ENCODE results near the gene NIN.

Gene NIN

DNA sequence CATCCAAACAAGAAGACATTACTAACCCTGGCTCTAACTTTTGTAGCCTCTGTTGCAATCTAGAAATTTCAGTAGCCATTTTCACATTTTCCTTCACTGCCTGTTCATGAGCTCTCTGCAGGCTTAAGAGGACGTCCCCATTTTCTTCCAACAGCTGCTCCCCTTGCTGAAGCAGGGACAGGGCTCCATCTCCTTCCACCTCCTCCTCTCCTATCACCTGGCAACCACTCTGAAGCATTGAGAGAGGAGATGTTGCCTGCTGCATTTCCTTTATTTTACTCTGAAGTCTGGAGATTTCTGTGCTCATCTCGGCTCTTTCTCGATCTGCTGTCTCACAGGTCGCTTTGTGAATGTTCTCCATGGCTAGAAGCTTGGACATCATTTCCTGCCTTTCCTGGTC is 73.3 kb downstream of the NIN start:
- no peak for TF ChIP-seq RAD21 (IDR thresholded peaks at IDR 0.05; ENCODE audit: low read depth)
- TF ChIP-seq FOXM1 (IDR thresholded peaks at IDR 0.05; ENCODE audit: borderline replicate concordance, low read depth) = no peak
- no peak for TF ChIP-seq TCF12 (IDR thresholded peaks at IDR 0.05; ENCODE audit: low read depth)
- TF ChIP-seq, protein P1, sequence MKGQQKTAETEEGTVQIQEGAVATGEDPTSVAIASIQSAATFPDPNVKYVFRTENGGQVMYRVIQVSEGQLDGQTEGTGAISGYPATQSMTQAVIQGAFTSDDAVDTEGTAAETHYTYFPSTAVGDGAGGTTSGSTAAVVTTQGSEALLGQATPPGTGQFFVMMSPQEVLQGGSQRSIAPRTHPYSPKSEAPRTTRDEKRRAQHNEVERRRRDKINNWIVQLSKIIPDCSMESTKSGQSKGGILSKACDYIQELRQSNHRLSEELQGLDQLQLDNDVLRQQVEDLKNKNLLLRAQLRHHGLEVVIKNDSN (IDR thresholded peaks at IDR 0.05) = no peak
- TF ChIP-seq CREB1 (IDR thresholded peaks at IDR 0.05; ENCODE audit: low read depth) = no peak
- TF ChIP-seq CEBPB (IDR thresholded peaks at IDR 0.05) = no peak
- TF ChIP-seq YY1 (IDR thresholded peaks at IDR 0.05; ENCODE audit: low read depth) = no peak
- no peak for TF ChIP-seq EGR1 (IDR thresholded peaks at IDR 0.05)
- TF ChIP-seq EP300 (IDR thresholded peaks at IDR 0.05; ENCODE audit: borderline replicate concordance) = no peak
- TF ChIP-seq ZBTB7A (IDR thresholded peaks at IDR 0.05; ENCODE audit: low read depth) = no peak
- no peak for TF ChIP-seq NFIC (IDR thresholded peaks at IDR 0.05)
- no peak for TF ChIP-seq TAF1 (IDR thresholded peaks at IDR 0.05; ENCODE audit: low read depth)
- TF ChIP-seq, protein P2, sequence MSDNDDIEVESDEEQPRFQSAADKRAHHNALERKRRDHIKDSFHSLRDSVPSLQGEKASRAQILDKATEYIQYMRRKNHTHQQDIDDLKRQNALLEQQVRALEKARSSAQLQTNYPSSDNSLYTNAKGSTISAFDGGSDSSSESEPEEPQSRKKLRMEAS (IDR thresholded peaks at IDR 0.05) = no peak

DNA sequence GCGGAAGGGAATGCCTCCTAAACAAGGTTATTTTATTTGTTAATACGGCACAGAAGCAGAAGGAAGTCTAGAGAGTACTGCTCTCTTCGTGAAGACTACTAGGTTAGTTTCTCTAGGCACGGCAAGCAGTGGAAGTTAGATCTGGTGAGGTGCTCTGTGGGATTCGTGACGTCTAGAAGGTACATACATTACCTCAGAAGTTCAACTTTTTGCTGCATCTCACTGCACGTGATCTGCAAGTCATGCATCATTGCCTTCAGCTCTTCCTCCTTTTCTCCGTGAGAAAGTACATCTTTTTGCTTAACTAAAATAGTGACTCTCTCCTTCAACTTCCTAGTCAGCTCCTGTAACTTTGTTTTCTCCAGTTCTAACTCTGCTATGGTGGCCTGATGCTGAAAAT is 74.7 kb downstream of the NIN start:
- TF ChIP-seq NFIC (IDR thresholded peaks at IDR 0.05) = no peak
- no peak for TF ChIP-seq ZBTB7A (IDR thresholded peaks at IDR 0.05; ENCODE audit: low read depth)
- no peak for TF ChIP-seq CREB1 (IDR thresholded peaks at IDR 0.05; ENCODE audit: low read depth)
- TF ChIP-seq TCF12 (IDR thresholded peaks at IDR 0.05; ENCODE audit: low read depth) = no peak
- no peak for TF ChIP-seq CEBPB (IDR thresholded peaks at IDR 0.05)
- TF ChIP-seq EGR1 (IDR thresholded peaks at IDR 0.05) = no peak
- TF ChIP-seq FOXM1 (IDR thresholded peaks at IDR 0.05; ENCODE audit: borderline replicate concordance, low read depth) = no peak
- no peak for TF ChIP-seq TAF1 (IDR thresholded peaks at IDR 0.05; ENCODE audit: low read depth)
- TF ChIP-seq TEAD4 (IDR thresholded peaks at IDR 0.05) = no peak
- TF ChIP-seq, protein P3, sequence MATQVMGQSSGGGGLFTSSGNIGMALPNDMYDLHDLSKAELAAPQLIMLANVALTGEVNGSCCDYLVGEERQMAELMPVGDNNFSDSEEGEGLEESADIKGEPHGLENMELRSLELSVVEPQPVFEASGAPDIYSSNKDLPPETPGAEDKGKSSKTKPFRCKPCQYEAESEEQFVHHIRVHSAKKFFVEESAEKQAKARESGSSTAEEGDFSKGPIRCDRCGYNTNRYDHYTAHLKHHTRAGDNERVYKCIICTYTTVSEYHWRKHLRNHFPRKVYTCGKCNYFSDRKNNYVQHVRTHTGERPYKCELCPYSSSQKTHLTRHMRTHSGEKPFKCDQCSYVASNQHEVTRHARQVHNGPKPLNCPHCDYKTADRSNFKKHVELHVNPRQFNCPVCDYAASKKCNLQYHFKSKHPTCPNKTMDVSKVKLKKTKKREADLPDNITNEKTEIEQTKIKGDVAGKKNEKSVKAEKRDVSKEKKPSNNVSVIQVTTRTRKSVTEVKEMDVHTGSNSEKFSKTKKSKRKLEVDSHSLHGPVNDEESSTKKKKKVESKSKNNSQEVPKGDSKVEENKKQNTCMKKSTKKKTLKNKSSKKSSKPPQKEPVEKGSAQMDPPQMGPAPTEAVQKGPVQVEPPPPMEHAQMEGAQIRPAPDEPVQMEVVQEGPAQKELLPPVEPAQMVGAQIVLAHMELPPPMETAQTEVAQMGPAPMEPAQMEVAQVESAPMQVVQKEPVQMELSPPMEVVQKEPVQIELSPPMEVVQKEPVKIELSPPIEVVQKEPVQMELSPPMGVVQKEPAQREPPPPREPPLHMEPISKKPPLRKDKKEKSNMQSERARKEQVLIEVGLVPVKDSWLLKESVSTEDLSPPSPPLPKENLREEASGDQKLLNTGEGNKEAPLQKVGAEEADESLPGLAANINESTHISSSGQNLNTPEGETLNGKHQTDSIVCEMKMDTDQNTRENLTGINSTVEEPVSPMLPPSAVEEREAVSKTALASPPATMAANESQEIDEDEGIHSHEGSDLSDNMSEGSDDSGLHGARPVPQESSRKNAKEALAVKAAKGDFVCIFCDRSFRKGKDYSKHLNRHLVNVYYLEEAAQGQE (IDR thresholded peaks at IDR 0.05; ENCODE audit: low read depth) = no peak
- TF ChIP-seq, protein P2 (IDR thresholded peaks at IDR 0.05) = no peak
- TF ChIP-seq, protein P1 (IDR thresholded peaks at IDR 0.05) = no peak
- no peak for TF ChIP-seq RAD21 (IDR thresholded peaks at IDR 0.05; ENCODE audit: low read depth)

DNA sequence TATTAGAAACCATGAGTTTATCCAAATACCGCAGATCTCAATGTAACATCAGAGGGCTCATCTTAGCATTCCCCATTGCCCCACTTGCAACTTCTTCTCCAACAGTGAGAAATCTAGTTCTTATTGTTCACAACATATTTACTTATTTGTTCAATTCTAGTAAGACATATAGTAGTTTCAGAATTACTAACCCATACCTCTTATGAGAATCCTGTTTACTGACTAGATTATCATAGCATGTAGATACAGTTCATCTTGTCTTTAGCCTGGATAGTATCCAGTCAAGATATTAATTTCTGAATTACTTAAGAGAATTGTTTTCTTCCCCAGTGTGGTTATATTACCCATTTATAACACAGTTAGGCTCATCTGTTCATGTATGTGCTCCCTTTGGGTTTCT is 80.6 kb downstream of the NIN start:
- TF ChIP-seq NFIC (IDR thresholded peaks at IDR 0.05) = no peak

DNA sequence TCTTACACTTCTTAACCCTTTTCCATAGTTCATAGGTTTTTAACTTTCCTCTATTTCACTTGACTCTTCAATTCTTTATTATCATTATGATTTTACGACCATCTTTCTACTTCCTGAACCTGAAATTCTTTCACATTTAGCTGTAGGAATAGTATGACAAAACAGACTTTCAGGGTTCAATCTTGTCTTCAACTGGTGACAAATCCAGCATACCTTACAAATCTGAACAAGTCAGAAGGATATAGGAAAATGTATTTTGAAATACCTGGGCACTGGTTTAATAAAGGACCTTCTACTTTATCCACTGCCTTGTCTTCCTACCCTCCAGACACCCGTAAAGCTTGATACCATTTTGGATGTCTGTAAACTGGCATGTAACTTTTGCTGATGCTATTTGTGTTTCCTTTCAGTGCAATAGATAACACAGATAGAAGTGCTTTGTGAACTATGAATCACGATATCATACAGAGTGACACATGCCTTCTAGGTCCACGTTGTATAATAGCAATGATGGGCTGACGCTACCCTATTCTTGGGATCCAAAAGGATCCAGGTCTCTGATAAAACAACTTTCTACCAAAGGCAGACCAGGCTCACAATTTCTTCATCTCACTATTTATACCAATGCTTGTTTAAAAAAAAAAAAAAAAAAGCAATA is 85.4 kb downstream of the NIN start:
- TF ChIP-seq, protein P2 (IDR thresholded peaks at IDR 0.05) = no peak
- TF ChIP-seq NFIC (IDR thresholded peaks at IDR 0.05) (no peak), CREB1 (IDR thresholded peaks at IDR 0.05; ENCODE audit: low read depth) (no peak), TAF1 (IDR thresholded peaks at IDR 0.05; ENCODE audit: low read depth) (no peak), YY1 (IDR thresholded peaks at IDR 0.05; ENCODE audit: low read depth) (no peak), TEAD4 (IDR thresholded peaks at IDR 0.05) (no peak), FOXM1 (IDR thresholded peaks at IDR 0.05; ENCODE audit: borderline replicate concordance, low read depth) (no peak), EGR1 (IDR thresholded peaks at IDR 0.05) (no peak), EP300 (IDR thresholded peaks at IDR 0.05; ENCODE audit: borderline replicate concordance) (no peak), CEBPB (IDR thresholded peaks at IDR 0.05) (no peak), ZBTB7A (IDR thresholded peaks at IDR 0.05; ENCODE audit: low read depth) (no peak), RAD21 (IDR thresholded peaks at IDR 0.05; ENCODE audit: low read depth) (no peak)
- TF ChIP-seq, protein P1 (IDR thresholded peaks at IDR 0.05) = no peak
- TF ChIP-seq, protein P3 (IDR thresholded peaks at IDR 0.05; ENCODE audit: low read depth) = no peak

DNA sequence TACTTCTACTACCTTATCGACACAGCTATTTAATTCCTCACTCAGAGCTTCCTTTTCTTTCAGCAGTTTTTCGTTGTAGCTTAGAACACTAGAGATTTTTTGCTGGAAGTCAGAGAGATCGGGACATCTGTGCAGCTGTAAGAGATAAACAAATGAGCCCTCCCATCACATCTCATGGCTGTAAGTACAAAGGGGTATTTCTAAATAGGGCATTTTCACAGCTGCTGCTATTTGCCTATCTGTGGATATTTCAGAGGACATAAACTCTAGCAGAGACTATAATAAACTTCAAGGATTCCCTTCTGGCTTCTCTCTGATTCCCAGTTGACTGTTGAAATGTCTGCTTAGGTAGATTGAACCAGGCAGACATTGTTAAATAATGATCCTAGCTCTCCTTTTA is 86.7 kb downstream of the NIN start:
- TF ChIP-seq, protein P3 (IDR thresholded peaks at IDR 0.05; ENCODE audit: low read depth) = no peak
- TF ChIP-seq, protein P2 (IDR thresholded peaks at IDR 0.05) = no peak
- TF ChIP-seq EP300 (IDR thresholded peaks at IDR 0.05; ENCODE audit: borderline replicate concordance) = no peak
- TF ChIP-seq YY1 (IDR thresholded peaks at IDR 0.05; ENCODE audit: low read depth) = no peak
- TF ChIP-seq NFIC (IDR thresholded peaks at IDR 0.05) = no peak
- TF ChIP-seq CREB1 (IDR thresholded peaks at IDR 0.05; ENCODE audit: low read depth) = no peak
- no peak for TF ChIP-seq TEAD4 (IDR thresholded peaks at IDR 0.05)
- TF ChIP-seq TCF12 (IDR thresholded peaks at IDR 0.05; ENCODE audit: low read depth) = no peak
- no peak for TF ChIP-seq ZBTB7A (IDR thresholded peaks at IDR 0.05; ENCODE audit: low read depth)
- no peak for TF ChIP-seq FOXM1 (IDR thresholded peaks at IDR 0.05; ENCODE audit: borderline replicate concordance, low read depth)
- no peak for TF ChIP-seq CEBPB (IDR thresholded peaks at IDR 0.05)
- TF ChIP-seq, protein P1 (IDR thresholded peaks at IDR 0.05) = no peak
- no peak for TF ChIP-seq EGR1 (IDR thresholded peaks at IDR 0.05)
- no peak for TF ChIP-seq RAD21 (IDR thresholded peaks at IDR 0.05; ENCODE audit: low read depth)
- TF ChIP-seq TAF1 (IDR thresholded peaks at IDR 0.05; ENCODE audit: low read depth) = no peak

All from Ishikawa (cell line).